Ovary (tissue), 3 donors: Measurements from ENCODE around the gene NAT8L.

Experiments
- CTCF ChIP-seq, 3 donors: fragments of 450-650 bp in 2 of 3; fragments of 200-600 bp in 1 of 3; IDR thresholded peaks; one replicate each; pipeline versions ENCODE4 v1.5.1 to v1.8.0; 2016 to 2022; ENCODE audit warnings: antibody characterized with exemption in 3 of 3, mild to moderate bottlenecking in 1 of 3
- EP300 ChIP-seq: sonication (generic); formaldehyde crosslinking; IDR thresholded peaks from one replicate; pipeline ENCODE4 v1.6.1; 2017; ENCODE audit warnings: antibody characterized with exemption
- POLR2A ChIP-seq: fragments of 450-650 bp; IDR thresholded peaks from one replicate; pipeline ENCODE4 v1.6.1; 2017; ENCODE audit warnings: antibody characterized with exemption, mild to moderate bottlenecking, moderate library complexity
- donor health status: DM: no; HTN: no; CAD: no.

- TF ChIP-seq CTCF (IDR thresholded peaks at IDR 0.05) (no peak), POLR2A (no peak), EP300 (no peak)
These were observed 33.5 kb downstream of the NAT8L start for GRCh38 chr4:2092669-2093053.
